Measurements from ENCODE around the gene NOP58.

GRCh38 chr2:202249521-202250253 lies 15.9 kb upstream of the NOP58 start:
- no peak for TF ChIP-seq POLR2A (IDR thresholded peaks at IDR 0.05; ENCODE audit: low read depth, low read length)
- no peak for TF ChIP-seq POLR2AphosphoS5 (IDR thresholded peaks at IDR 0.05; ENCODE audit: low read depth, low read length)
- no peak for TF ChIP-seq SPI1 (IDR thresholded peaks at IDR 0.05; ENCODE audit: low read depth, low read length)
- TF ChIP-seq TAF1 (IDR thresholded peaks at IDR 0.05; ENCODE audit: low read depth, low read length), result no peak
- TF ChIP-seq PAX5 (IDR thresholded peaks at IDR 0.05; ENCODE audit: insufficient read depth, low read length, severe bottlenecking), result no peak

All from GM12891 (cell line).